GM12874 (cell line): Measurements from ENCODE around the gene OR2B3.

Source experiments
- TF ChIP-seq, protein P1 (sequence below): IDR thresholded peaks from 2 replicates; pipeline ENCODE4 v1.5.1; 2011; ENCODE audit warnings: low read depth, mild to moderate bottlenecking, control low read depth, low read length, moderate library complexity; ENCODE audit not compliant: insufficient read depth

OR2B3 gene

DNA sequence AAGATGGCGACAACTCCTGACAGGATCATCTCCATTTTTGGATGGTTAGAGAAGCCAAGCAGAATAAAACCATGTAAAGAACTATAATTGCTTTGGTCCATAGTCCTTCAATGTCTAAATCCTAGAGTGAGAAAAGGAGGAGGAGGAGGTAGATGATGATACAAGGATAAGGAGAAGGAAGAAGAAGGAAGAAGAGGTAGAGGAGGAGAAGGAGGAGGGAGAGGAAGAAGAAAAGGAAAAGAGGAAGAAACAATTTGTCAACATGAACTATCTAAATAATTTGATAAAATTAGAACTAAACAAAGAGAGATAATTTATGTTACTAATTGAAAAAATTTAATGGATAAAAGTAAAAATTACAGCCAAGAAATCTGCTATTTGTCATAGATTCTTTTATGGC, 42.0 kb downstream of the OR2B3 start, which contains the start of gene OR2W1:
Gene OR2W1, minus strand, starts transcription at position 101 of the 400 bp plus-strand sequence. Its CDS starts 0 bp downstream, at position 101.
- TF ChIP-seq, protein P1, sequence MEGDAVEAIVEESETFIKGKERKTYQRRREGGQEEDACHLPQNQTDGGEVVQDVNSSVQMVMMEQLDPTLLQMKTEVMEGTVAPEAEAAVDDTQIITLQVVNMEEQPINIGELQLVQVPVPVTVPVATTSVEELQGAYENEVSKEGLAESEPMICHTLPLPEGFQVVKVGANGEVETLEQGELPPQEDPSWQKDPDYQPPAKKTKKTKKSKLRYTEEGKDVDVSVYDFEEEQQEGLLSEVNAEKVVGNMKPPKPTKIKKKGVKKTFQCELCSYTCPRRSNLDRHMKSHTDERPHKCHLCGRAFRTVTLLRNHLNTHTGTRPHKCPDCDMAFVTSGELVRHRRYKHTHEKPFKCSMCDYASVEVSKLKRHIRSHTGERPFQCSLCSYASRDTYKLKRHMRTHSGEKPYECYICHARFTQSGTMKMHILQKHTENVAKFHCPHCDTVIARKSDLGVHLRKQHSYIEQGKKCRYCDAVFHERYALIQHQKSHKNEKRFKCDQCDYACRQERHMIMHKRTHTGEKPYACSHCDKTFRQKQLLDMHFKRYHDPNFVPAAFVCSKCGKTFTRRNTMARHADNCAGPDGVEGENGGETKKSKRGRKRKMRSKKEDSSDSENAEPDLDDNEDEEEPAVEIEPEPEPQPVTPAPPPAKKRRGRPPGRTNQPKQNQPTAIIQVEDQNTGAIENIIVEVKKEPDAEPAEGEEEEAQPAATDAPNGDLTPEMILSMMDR: no peak
